ENCODE data around the gene POLRMT.
"Not testable (repeated sequence)": the region's sequence is repeated elsewhere in the genome, so short reads cannot be mapped to it uniquely, and the experiment has no call there.

Gene POLRMT

GRCh38 chr19:629961-630714, 3.2 kb downstream of the POLRMT start:
- DNase-seq (ENCODE audit: low read depth in 2 of 2) = no peak
- TF ChIP-seq CTCF (IDR thresholded peaks at IDR 0.05; ENCODE audit: low read depth, low read length) = no peak
- no peak overlapping the region for H3K4me3 ChIP-seq (replicated peaks in 1 of 2; ENCODE audit: low read depth in 2 of 2, low read length in 2 of 2)

- not testable (repeated sequence) for DNase-seq (ENCODE audit: low read depth in 2 of 2); H3K4me3 ChIP-seq (replicated peaks in 1 of 2; ENCODE audit: low read depth in 2 of 2, low read length in 2 of 2)
Observed at GRCh38 chr19:629515-629914, 3.8 kb downstream of the POLRMT start.

GRCh38 chr19:628168-628567, 5.2 kb downstream of the POLRMT start:
- no peak overlapping the region for H3K4me3 ChIP-seq (replicated peaks in 1 of 2; ENCODE audit: low read depth in 2 of 2, low read length in 2 of 2)
- DNase-seq (ENCODE audit: low read depth in 2 of 2) = no peak
- TF ChIP-seq CTCF (IDR thresholded peaks at IDR 0.05; ENCODE audit: low read depth, low read length) = peak; percentile 42

GRCh38 chr19:626566-626965, 6.8 kb downstream of the POLRMT start:
- not testable (repeated sequence) for DNase-seq (ENCODE audit: low read depth in 2 of 2)

GRCh38 chr19:625257-625656, 8.1 kb downstream of the POLRMT start:
- H3K4me3 ChIP-seq (replicated peaks in 1 of 2; ENCODE audit: low read depth in 2 of 2, low read length in 2 of 2) = no peak overlapping the region
- no peak for TF ChIP-seq CTCF (IDR thresholded peaks at IDR 0.05; ENCODE audit: low read depth, low read length)
- no peak for DNase-seq (ENCODE audit: low read depth in 2 of 2)

More at GRCh38 chr19:626566-626965, 6.8 kb downstream of the POLRMT start:
- not testable (repeated sequence) for H3K4me3 ChIP-seq (replicated peaks in 1 of 2; ENCODE audit: low read depth in 2 of 2, low read length in 2 of 2)

GRCh38 chr19:624433-625109, 8.8 kb downstream of the POLRMT start:
- H3K4me3 ChIP-seq (replicated peaks in 1 of 2; ENCODE audit: low read depth in 2 of 2, low read length in 2 of 2) = no peak overlapping the region
- TF ChIP-seq CTCF (IDR thresholded peaks at IDR 0.05; ENCODE audit: low read depth, low read length) = no peak
- DNase-seq (ENCODE audit: low read depth in 2 of 2) = no peak

- TF ChIP-seq CTCF (IDR thresholded peaks at IDR 0.05; ENCODE audit: low read depth, low read length) = no peak
- peak; percentile 69 to 88 for DNase-seq (ENCODE audit: low read depth in 2 of 2)
- no peak overlapping the region for H3K4me3 ChIP-seq (replicated peaks in 1 of 2; ENCODE audit: low read depth in 2 of 2, low read length in 2 of 2)
Observed at GRCh38 chr19:623974-624373, 9.4 kb downstream of the POLRMT start.

Measured in cardiac fibroblast (primary cell).